HEK293 (cell line): ENCODE data around the gene KCNQ2.

ENCODE experiments used
- CTCF ChIA-PET: fragments of 350-600 bp; formaldehyde crosslinking; extraction: SDS; loops from one replicate; lab custom pipeline; 2021; ENCODE audit warnings: antibody characterized with exemption; lab: Yijun Ruan, JAX
- POLR2A ChIA-PET: fragments of 300-600 bp; formaldehyde crosslinking; extraction: SDS; loops from one replicate; lab custom pipeline; 2020; ENCODE audit warnings: antibody characterized with exemption, inconsistent platforms; lab: Yijun Ruan, JAX
- H3K27ac ChIP-seq: fragments of 200-500 bp; sonication (Bioruptor generic); 2 replicates; pipeline ENCODE4 v1.5.1; 2014; ENCODE audit warnings: low read depth, low read length, control low read depth, inconsistent platforms; ENCODE audit errors: extremely low read depth
- H3K36me3 ChIP-seq, 2 experiments: fragments of 200-500 bp in 1 of 2; sonication (Bioruptor generic) in 1 of 2; 1 replicate in 1 of 2; 2 replicates in 1 of 2; pipeline ENCODE4 v1.5.1; 2014 to 2017; ENCODE audit warnings: inconsistent platforms in 2 of 2, low read length in 2 of 2; ENCODE audit not compliant: control insufficient read depth in 2 of 2, insufficient read depth in 1 of 2
- H3K4me1 ChIP-seq: fragments of 200-500 bp; sonication (Bioruptor generic); 2 replicates; pipeline ENCODE4 v1.5.1; 2014; ENCODE audit warnings: mild to moderate bottlenecking, low read length, inconsistent platforms; ENCODE audit not compliant: control insufficient read depth, insufficient read depth
- H3K4me3 ChIP-seq: 2 replicates; pipeline ENCODE4 v1.5.1; 2011; ENCODE audit warnings: low read depth, mild to moderate bottlenecking, control low read depth, low read length, moderate library complexity
- H3K9me3 ChIP-seq: fragments of 200-500 bp; sonication (Bioruptor generic); 2 replicates; pipeline ENCODE4 v1.5.1; 2014; ENCODE audit warnings: low read depth, low read length, inconsistent platforms; ENCODE audit not compliant: control insufficient read depth, insufficient read depth
- FEZF1 ChIP-seq: fragments of 450-650 bp; formaldehyde crosslinking; IDR thresholded peaks from 2 replicates; pipeline ENCODE4 v1.5.1; 2016; ENCODE audit warnings: missing biosample characterization, missing genetic modification characterization
- GFI1B ChIP-seq: fragments of 450-650 bp; formaldehyde crosslinking; IDR thresholded peaks from 2 replicates; pipeline ENCODE4 v1.5.1; 2016; ENCODE audit warnings: missing biosample characterization, missing genetic modification characterization
- OVOL3 ChIP-seq: fragments of 450-650 bp; formaldehyde crosslinking; IDR thresholded peaks from 2 replicates; pipeline ENCODE4 v1.5.1; 2016; ENCODE audit warnings: missing biosample characterization, missing genetic modification characterization
- ZBTB17 ChIP-seq: fragments of 450-650 bp; formaldehyde crosslinking; IDR thresholded peaks from 2 replicates; pipeline ENCODE4 v1.5.1; 2016; ENCODE audit warnings: missing biosample characterization, missing genetic modification characterization
- ZBTB48 ChIP-seq: fragments of 450-650 bp; formaldehyde crosslinking; IDR thresholded peaks from 2 replicates; pipeline ENCODE4 v1.5.1; 2016; ENCODE audit warnings: missing biosample characterization, missing genetic modification characterization
- ZBTB8A ChIP-seq: fragments of 450-650 bp; formaldehyde crosslinking; IDR thresholded peaks from 2 replicates; pipeline ENCODE4 v1.5.1; 2016; ENCODE audit warnings: missing biosample characterization, missing genetic modification characterization
- ZNF366 ChIP-seq: fragments of 450-650 bp; formaldehyde crosslinking; conservative IDR thresholded peaks from 2 replicates; pipeline ENCODE4 v1.5.1; 2016; ENCODE audit warnings: missing biosample characterization, missing genetic modification characterization
- ZNF398 ChIP-seq: fragments of 450-650 bp; formaldehyde crosslinking; IDR thresholded peaks from 2 replicates; pipeline ENCODE4 v1.5.1; 2017; ENCODE audit warnings: missing biosample characterization, missing genetic modification characterization
- ZNF514 ChIP-seq: fragments of 450-650 bp; formaldehyde crosslinking; IDR thresholded peaks from 2 replicates; pipeline ENCODE4 v1.5.1; 2016; ENCODE audit warnings: missing biosample characterization, missing genetic modification characterization
- ZNF521 ChIP-seq: fragments of 450-650 bp; formaldehyde crosslinking; IDR thresholded peaks from 2 replicates; pipeline ENCODE4 v1.5.1; 2017; ENCODE audit warnings: missing biosample characterization, mild to moderate bottlenecking, missing genetic modification characterization
- ZNF600 ChIP-seq: fragments of 450-650 bp; formaldehyde crosslinking; IDR thresholded peaks from 2 replicates; pipeline ENCODE4 v1.5.1; 2016; ENCODE audit warnings: missing biosample characterization, missing genetic modification characterization
- ZNF610 ChIP-seq: fragments of 450-650 bp; formaldehyde crosslinking; IDR thresholded peaks from 2 replicates; pipeline ENCODE4 v1.5.1; 2016; ENCODE audit warnings: missing biosample characterization, missing genetic modification characterization, borderline replicate concordance
- ZNF624 ChIP-seq: fragments of 450-650 bp; formaldehyde crosslinking; IDR thresholded peaks from 2 replicates; pipeline ENCODE4 v1.5.1; 2017; ENCODE audit warnings: missing biosample characterization, missing genetic modification characterization
- ZNF658 ChIP-seq: fragments of 450-650 bp; formaldehyde crosslinking; IDR thresholded peaks from 2 replicates; pipeline ENCODE4; 2016; ENCODE audit warnings: missing biosample characterization, missing genetic modification characterization
- ZNF660 ChIP-seq: fragments of 450-650 bp; IDR thresholded peaks from 2 replicates; pipeline ENCODE4 v1.5.1; 2018; ENCODE audit warnings: missing biosample characterization, mild to moderate bottlenecking, missing genetic modification characterization
- ZNF704 ChIP-seq: fragments of 450-650 bp; formaldehyde crosslinking; IDR thresholded peaks from 2 replicates; pipeline ENCODE4 v1.5.1; 2016; ENCODE audit warnings: missing biosample characterization, missing genetic modification characterization
- TF ChIP-seq, protein P1 (sequence below): fragments of 450-650 bp; formaldehyde crosslinking; IDR thresholded peaks from 2 replicates; pipeline ENCODE4 v1.5.0; 2017; ENCODE audit warnings: missing biosample characterization, missing genetic modification characterization, borderline replicate concordance

Gene KCNQ2

GRCh38 chr20:63493563-63494020, 21.1 kb upstream of the KCNQ2 start:
- TF ChIP-seq OVOL3 (tag by site-specific recombination) (no peak), ZNF521 (tag by site-specific recombination) (no peak), ZNF704 (tag by site-specific recombination) (no peak), ZNF624 (tag by site-specific recombination) (no peak), ZNF660 (tag by site-specific recombination) (no peak), ZBTB8A (tag by site-specific recombination) (no peak), ZNF514 (tag by site-specific recombination) (no peak), ZBTB48 (no peak)

GRCh38 chr20:63492982-63493381, 20.5 kb upstream of the KCNQ2 start:
- H3K36me3 ChIP-seq: peaks cover 13 to 81% of the 10 kb centered on the region in 2 experiments; a peak in 2 of 3 replicates
- no peaks in the 10 kb centered on the region for H3K4me1 ChIP-seq
- ChIA-PET POLR2A (interaction anchor here (0.5 kb wide), 1 partner anchor 74 kb away, joined by 3 read pairs; no protein-coding TSS in a partner anchor), CTCF (interaction anchor here (0.5 kb wide), 1 partner anchor 51 kb away, joined by 3 read pairs; no protein-coding TSS in a partner anchor)
- H3K9me3 ChIP-seq: no peaks in the 10 kb centered on the region
- H3K27ac ChIP-seq: no peak overlapping the region
- TF ChIP-seq ZNF600 (tag by site-specific recombination) (0 out of 2 replicates have a peak, but pooled peaks have one; percentile 41), FEZF1 (no peak)
- no peak overlapping the region for H3K4me3 ChIP-seq

More at GRCh38 chr20:63493563-63494020, 21.1 kb upstream of the KCNQ2 start:
- POLR2A ChIA-PET: interaction anchor here (0.5 to 1.2 kb wide), 2 partner anchors 27 to 73 kb away, joined by 3 read pairs; partner anchors contain the start of gene PPDPF
- CTCF ChIA-PET: no interaction called here
- Histone ChIP-seq H3K4me3 (no peak overlapping the region), H3K36me3 (peaks cover 13 to 78% of the 10 kb centered on the region in 2 experiments; a peak in 2 of 3 replicates), H3K4me1 (no peaks in the 10 kb centered on the region), H3K27ac (no peak overlapping the region), H3K9me3 (no peaks in the 10 kb centered on the region)

DNA sequence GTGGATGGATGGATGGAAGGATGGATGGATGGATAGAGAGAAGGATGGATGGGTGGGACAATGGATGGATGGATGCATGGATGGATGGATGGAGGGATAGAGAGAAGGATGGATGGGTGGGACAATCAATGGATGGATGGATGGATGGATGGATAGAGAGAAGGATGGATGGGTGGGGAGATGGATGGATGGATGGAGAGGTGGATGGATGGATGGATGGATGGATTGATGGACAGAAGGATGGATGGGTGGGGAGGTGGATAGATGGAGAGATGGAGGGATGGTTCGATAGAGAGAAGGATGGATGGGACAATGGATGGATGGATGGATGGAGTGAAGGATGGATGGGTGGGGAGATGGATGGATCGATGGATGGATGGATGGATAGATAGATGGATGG, 20.1 kb upstream of the KCNQ2 start:
- no peaks in the 10 kb centered on the region for H3K4me1 ChIP-seq
- ChIA-PET POLR2A (no interaction called here), CTCF (interaction anchor here (0.5 kb wide), 1 partner anchor 50 kb away, joined by 3 read pairs; no protein-coding TSS in a partner anchor)
- no peak overlapping the region for H3K4me3 ChIP-seq
- TF ChIP-seq ZNF366 (tag by site-specific recombination) (peak; percentile 96), ZNF658 (tag by site-specific recombination) (no peak), ZBTB17 (tag by site-specific recombination) (peak; percentile 87), ZNF610 (no peak)
- H3K9me3 ChIP-seq: no peaks in the 10 kb centered on the region
- H3K36me3 ChIP-seq: peaks cover 13 to 82% of the 10 kb centered on the region in 2 experiments; a peak in 2 of 3 replicates
- H3K27ac ChIP-seq: no peak overlapping the region

- POLR2A ChIA-PET: no interaction called here
- peaks cover 13 to 75% of the 10 kb centered on the region in 2 experiments; a peak in 2 of 3 replicates for H3K36me3 ChIP-seq
- CTCF ChIA-PET: no interaction called here
- no peak overlapping the region for H3K27ac ChIP-seq
- no peaks in the 10 kb centered on the region for H3K9me3 ChIP-seq
- no peaks in the 10 kb centered on the region for H3K4me1 ChIP-seq
- no peak overlapping the region for H3K4me3 ChIP-seq
- TF ChIP-seq GFI1B (tag by site-specific recombination): no peak
- TF ChIP-seq, protein P1, sequence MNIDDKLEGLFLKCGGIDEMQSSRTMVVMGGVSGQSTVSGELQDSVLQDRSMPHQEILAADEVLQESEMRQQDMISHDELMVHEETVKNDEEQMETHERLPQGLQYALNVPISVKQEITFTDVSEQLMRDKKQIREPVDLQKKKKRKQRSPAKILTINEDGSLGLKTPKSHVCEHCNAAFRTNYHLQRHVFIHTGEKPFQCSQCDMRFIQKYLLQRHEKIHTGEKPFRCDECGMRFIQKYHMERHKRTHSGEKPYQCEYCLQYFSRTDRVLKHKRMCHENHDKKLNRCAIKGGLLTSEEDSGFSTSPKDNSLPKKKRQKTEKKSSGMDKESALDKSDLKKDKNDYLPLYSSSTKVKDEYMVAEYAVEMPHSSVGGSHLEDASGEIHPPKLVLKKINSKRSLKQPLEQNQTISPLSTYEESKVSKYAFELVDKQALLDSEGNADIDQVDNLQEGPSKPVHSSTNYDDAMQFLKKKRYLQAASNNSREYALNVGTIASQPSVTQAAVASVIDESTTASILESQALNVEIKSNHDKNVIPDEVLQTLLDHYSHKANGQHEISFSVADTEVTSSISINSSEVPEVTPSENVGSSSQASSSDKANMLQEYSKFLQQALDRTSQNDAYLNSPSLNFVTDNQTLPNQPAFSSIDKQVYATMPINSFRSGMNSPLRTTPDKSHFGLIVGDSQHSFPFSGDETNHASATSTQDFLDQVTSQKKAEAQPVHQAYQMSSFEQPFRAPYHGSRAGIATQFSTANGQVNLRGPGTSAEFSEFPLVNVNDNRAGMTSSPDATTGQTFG (tag by site-specific recombination): 0 out of 2 replicates have a peak, but pooled peaks have one; percentile 46
- TF ChIP-seq ZNF398 (tag by site-specific recombination): no peak
These were observed 19.3 kb upstream of the KCNQ2 start for GRCh38 chr20:63491635-63492230.
